Measurements from ENCODE around the gene LSMEM2. TPM values are rescaled to one million over a fixed set of nuclear protein-coding genes. Genes with fewer than 3 reads are reported as not detected.
"Not testable (repeated sequence)": the region's sequence is repeated elsewhere in the genome, so short reads cannot be mapped to it uniquely, and the experiment has no call there.

Gene LSMEM2
- total RNA-seq, 1 donor from 2014 or later: not detected

DNA sequence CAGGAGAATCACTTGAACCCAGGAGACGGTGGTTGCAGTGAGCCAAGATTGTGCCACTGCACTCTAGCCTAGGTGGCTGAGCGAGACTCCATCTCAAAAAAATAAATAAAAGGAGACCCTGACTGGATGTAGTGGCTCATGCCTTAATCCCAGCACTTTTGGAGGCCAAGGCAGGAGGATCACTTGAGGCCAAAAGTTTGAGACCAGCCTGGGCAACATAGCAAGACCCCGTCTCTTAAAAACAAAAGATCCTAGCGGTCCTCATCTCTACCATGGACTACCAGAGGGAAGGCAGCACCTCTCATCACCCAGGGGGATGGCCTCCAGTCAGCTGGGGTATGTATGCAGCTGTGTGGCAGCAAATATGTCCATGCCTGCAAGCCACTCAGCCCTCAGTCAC is 16.7 kb upstream of the LSMEM2 start:
- DNase-seq (ENCODE audit: low spot score); H3K36me3 Mint-ChIP-seq (ENCODE audit: low read depth); H3K27me3 Mint-ChIP-seq (ENCODE audit: insufficient read depth); intact Hi-C loops (cut with micrococcal nuclease); H3K4me1 Mint-ChIP-seq (ENCODE audit: low read depth); H3K4me3 Mint-ChIP-seq; H3K9me3 Mint-ChIP-seq; H3K27ac Mint-ChIP-seq: not testable (repeated sequence)

DNA sequence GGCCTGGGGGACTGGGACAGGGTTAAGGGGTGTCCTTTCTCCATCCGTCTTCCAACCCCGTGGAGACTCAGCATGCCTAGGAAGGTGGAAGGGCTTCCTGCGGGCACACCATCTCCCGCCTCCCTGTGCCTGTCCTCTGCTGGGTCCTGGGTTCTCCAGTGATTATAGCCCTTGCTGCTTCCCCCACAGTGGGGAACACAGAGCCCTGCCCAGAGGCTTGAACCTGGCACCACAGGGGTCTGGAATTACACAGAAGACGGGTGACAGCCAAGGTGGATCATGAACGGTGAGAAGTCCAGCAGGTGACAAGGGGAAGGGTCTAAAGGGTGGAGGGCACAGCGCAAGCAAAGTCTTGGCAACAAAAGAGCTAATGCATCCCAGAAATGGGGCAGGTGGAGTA is 16.1 kb upstream of the LSMEM2 start:
- Mint-ChIP-seq H3K4me1 (ENCODE audit: low read depth) (no peaks in the 10 kb centered on the region), H3K27me3 (ENCODE audit: insufficient read depth) (peaks cover 8% of the 10 kb centered on the region), H3K36me3 (ENCODE audit: low read depth) (no peaks in the 10 kb centered on the region), H3K4me3 (no peak overlapping the region), H3K27ac (no peak overlapping the region), H3K9me3 (no peaks in the 10 kb centered on the region)
- DNase-seq (ENCODE audit: low spot score): no peak
- intact Hi-C loops (cut with micrococcal nuclease): no loop called here

- no peak for DNase-seq (ENCODE audit: low spot score)
- intact Hi-C loops (cut with micrococcal nuclease): no loop called here
- Mint-ChIP-seq H3K36me3 (ENCODE audit: low read depth) (no peaks in the 10 kb centered on the region), H3K4me1 (ENCODE audit: low read depth) (no peaks in the 10 kb centered on the region), H3K9me3 (no peaks in the 10 kb centered on the region), H3K27me3 (ENCODE audit: insufficient read depth) (peaks cover 16% of the 10 kb centered on the region), H3K27ac (no peak overlapping the region), H3K4me3 (no peak overlapping the region)
Measured at GRCh38 chr3:50263478-50264382, 15.2 kb upstream of the LSMEM2 start.

DNA sequence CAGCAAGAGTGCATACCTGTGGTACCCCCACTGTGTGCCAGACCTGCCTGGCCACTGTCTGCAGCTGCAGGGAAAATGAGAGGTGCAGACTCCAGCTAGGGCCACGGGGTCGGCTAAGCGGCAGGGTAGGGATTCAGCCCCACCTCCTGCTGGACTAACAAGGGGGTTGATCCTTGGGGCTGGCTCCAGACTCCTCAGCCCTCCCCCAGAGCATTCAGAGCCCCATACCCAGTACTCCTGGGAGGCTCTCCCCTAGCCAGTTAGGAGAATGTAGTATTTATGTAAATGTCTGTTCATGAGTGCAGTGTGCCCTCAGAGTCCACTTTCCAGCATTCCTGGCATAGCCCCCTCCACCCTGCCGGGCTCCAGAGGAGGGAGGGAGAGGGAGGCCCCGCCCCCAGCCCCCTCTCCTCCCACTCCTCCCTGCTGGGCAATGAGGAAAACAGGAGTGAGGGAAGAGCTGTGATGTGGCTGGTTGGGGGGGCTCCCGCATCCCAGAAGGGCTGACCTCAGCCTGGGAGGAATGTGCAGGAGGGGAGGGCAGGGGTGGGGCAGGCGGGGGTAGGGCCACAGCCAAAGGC is 14.4 kb upstream of the LSMEM2 start:
- Mint-ChIP-seq H3K27ac (no peak overlapping the region), H3K27me3 (ENCODE audit: insufficient read depth) (peaks cover 16% of the 10 kb centered on the region), H3K36me3 (ENCODE audit: low read depth) (no peaks in the 10 kb centered on the region), H3K4me1 (ENCODE audit: low read depth) (no peaks in the 10 kb centered on the region), H3K9me3 (no peaks in the 10 kb centered on the region), H3K4me3 (no peak overlapping the region)
- DNase-seq (ENCODE audit: low spot score): no peak
- intact Hi-C loops (cut with micrococcal nuclease): no loop called here

DNA sequence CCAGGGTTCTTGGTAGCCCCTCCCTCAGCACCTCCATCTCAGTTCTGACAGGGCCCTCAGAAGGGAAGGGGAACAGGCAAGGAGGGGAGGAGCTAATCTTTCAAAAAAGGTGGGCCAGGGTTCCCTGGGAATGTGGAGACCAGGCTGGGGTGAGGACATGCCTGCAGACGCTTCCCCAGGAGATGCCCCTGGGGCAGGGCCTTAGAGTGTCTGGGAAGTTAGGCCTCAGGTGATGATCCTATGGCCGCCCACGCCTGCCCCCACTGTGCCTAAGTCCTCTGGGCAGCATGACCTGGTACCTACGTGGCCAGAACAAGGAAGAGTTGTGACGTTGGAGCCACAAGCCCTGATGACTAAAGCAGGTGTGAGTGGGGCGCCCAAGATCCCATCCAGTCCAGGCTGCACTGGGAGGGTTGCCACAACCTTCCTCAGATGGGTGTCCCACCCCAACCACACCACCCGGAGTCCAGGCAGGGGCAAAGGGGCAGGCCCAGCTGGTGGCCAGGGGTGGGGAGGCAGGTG is 13.9 kb upstream of the LSMEM2 start:
- no peaks in the 10 kb centered on the region for H3K4me1 Mint-ChIP-seq (ENCODE audit: low read depth)
- H3K4me3 Mint-ChIP-seq: no peak overlapping the region
- no peaks in the 10 kb centered on the region for H3K9me3 Mint-ChIP-seq

GRCh38 chr3:50265571-50265970 is 13.3 kb upstream of the LSMEM2 start:
- no peak for DNase-seq (ENCODE audit: low spot score)
- intact Hi-C loops (cut with micrococcal nuclease): no loop called here
- Mint-ChIP-seq H3K27me3 (ENCODE audit: insufficient read depth) (peaks cover 14% of the 10 kb centered on the region), H3K27ac (no peak overlapping the region), H3K4me3 (no peak overlapping the region), H3K4me1 (ENCODE audit: low read depth) (no peaks in the 10 kb centered on the region), H3K9me3 (no peaks in the 10 kb centered on the region), H3K36me3 (ENCODE audit: low read depth) (no peaks in the 10 kb centered on the region)

More for the DNA sequence above, 13.9 kb upstream of the LSMEM2 start:
- Mint-ChIP-seq H3K27ac (no peak overlapping the region), H3K27me3 (ENCODE audit: insufficient read depth) (peaks cover 14% of the 10 kb centered on the region), H3K36me3 (ENCODE audit: low read depth) (no peaks in the 10 kb centered on the region)
- no peak for DNase-seq (ENCODE audit: low spot score)
- intact Hi-C loops (cut with micrococcal nuclease): no loop called here

DNA sequence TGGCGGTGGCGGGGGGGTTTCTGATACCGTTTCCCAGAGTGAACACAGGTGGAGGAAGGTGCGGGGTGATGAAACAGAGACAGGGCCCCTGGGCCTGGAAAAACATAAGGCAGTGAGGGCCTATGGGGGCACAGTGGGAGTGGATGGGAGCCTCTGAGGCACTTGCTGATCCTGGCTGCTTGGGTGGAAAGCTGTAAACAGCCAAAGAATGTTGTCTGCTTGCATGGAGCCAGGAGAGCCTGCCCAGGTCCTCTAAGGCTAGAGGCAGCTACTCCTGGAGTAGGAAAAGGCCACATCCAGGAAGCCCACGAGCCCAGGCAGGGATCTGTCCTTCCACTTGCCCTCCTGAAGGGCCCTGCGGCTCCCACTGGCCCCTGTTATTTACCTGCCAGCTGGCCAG is 12.9 kb upstream of the LSMEM2 start:
- H3K27ac Mint-ChIP-seq: no peak overlapping the region
- H3K27me3 Mint-ChIP-seq (ENCODE audit: insufficient read depth): peaks cover 14% of the 10 kb centered on the region
- no peak overlapping the region for H3K4me3 Mint-ChIP-seq
- H3K4me1 Mint-ChIP-seq (ENCODE audit: low read depth): no peaks in the 10 kb centered on the region
- H3K9me3 Mint-ChIP-seq: no peaks in the 10 kb centered on the region
- H3K36me3 Mint-ChIP-seq (ENCODE audit: low read depth): no peaks in the 10 kb centered on the region
- no peak for DNase-seq (ENCODE audit: low spot score)
- intact Hi-C loops (cut with micrococcal nuclease): no loop called here

- Mint-ChIP-seq H3K4me1 (ENCODE audit: low read depth) (no peaks in the 10 kb centered on the region), H3K27ac (no peak overlapping the region), H3K36me3 (ENCODE audit: low read depth) (no peaks in the 10 kb centered on the region), H3K27me3 (ENCODE audit: insufficient read depth) (peaks cover 14% of the 10 kb centered on the region), H3K4me3 (no peak overlapping the region), H3K9me3 (no peaks in the 10 kb centered on the region)
- intact Hi-C loops (cut with micrococcal nuclease): no loop called here
- no peak for DNase-seq (ENCODE audit: low spot score)
Measured at GRCh38 chr3:50266836-50267235, 12.1 kb upstream of the LSMEM2 start.

GRCh38 chr3:50267280-50267913 is 11.5 kb upstream of the LSMEM2 start:
- H3K4me1 Mint-ChIP-seq (ENCODE audit: low read depth): no peaks in the 10 kb centered on the region
- no peak overlapping the region for H3K4me3 Mint-ChIP-seq

GRCh38 chr3:50268276-50268675 is 10.6 kb upstream of the LSMEM2 start:
- peaks cover 18% of the 10 kb centered on the region for H3K27me3 Mint-ChIP-seq (ENCODE audit: insufficient read depth)
- no peak overlapping the region for H3K4me3 Mint-ChIP-seq
- H3K27ac Mint-ChIP-seq: no peak overlapping the region
- peaks cover 5% of the 10 kb centered on the region for H3K4me1 Mint-ChIP-seq (ENCODE audit: low read depth)
- H3K9me3 Mint-ChIP-seq: no peaks in the 10 kb centered on the region
- no peak for DNase-seq (ENCODE audit: low spot score)
- intact Hi-C loops (cut with micrococcal nuclease): no loop called here
- H3K36me3 Mint-ChIP-seq (ENCODE audit: low read depth): no peaks in the 10 kb centered on the region

More at GRCh38 chr3:50267280-50267913, 11.5 kb upstream of the LSMEM2 start:
- no peaks in the 10 kb centered on the region for H3K9me3 Mint-ChIP-seq
- no peak overlapping the region for H3K27ac Mint-ChIP-seq
- intact Hi-C loops (cut with micrococcal nuclease): no loop called here
- no peaks in the 10 kb centered on the region for H3K36me3 Mint-ChIP-seq (ENCODE audit: low read depth)
- peaks cover 14% of the 10 kb centered on the region for H3K27me3 Mint-ChIP-seq (ENCODE audit: insufficient read depth)
- DNase-seq (ENCODE audit: low spot score): no peak

DNA sequence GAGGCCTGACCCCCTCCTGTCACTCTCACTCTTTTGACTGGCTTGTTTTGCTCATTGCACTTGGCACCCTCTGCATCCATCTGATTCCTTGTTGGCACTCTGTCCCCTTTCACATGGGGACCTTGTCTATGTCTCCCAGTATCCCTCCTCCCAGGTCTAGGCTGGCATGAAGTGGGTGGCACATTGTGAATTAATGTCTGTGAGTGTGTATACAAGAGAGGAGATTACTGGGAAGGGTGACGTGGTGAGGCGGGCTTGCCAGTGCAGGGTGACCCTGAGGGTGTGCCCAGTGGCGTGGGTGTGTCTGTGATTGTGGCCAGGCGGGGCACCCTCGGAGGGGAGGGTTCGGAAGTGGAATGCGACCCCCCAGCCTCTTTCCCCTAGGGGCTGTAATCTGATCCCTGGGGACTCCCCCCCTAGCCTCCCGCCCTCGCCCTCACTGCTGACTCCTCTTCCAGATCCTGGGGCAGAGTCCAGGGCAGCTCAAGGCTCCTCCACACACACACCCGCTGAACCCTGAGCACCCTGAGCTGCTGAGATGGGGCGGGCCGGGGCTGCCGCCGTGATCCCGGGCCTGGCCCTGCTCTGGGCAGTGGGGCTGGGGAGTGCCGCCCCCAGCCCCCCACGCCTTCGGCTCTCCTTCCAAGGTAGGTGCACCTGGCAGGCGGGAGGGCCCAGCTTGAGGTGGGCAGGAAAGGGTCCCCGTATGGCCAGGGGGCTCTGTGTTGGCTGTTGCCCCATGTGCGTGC is 10.0 kb upstream of the LSMEM2 start, which contains the start of gene SEMA3B:
Gene SEMA3B (plus strand): TSS at position 445 of the 749 bp plus-strand sequence. CDS start 94 bp downstream, at position 539.
- no peaks in the 10 kb centered on the region for H3K36me3 Mint-ChIP-seq (ENCODE audit: low read depth)

GRCh38 chr3:50269460-50269859 is 9.4 kb upstream of the LSMEM2 start:
- Mint-ChIP-seq H3K4me3 (no peak overlapping the region), H3K27ac (no peak overlapping the region), H3K9me3 (no peaks in the 10 kb centered on the region), H3K36me3 (ENCODE audit: low read depth) (no peaks in the 10 kb centered on the region), H3K4me1 (ENCODE audit: low read depth) (peaks cover 10% of the 10 kb centered on the region), H3K27me3 (ENCODE audit: insufficient read depth) (peaks cover 23% of the 10 kb centered on the region)
- intact Hi-C loops (cut with micrococcal nuclease): no loop called here
- DNase-seq (ENCODE audit: low spot score): no peak

More for the DNA sequence above, 10.0 kb upstream of the LSMEM2 start, which contains the start of gene SEMA3B:
- peaks cover 5% of the 10 kb centered on the region for H3K4me1 Mint-ChIP-seq (ENCODE audit: low read depth)
- no peak within 1 kb of the TSS for H3K27ac Mint-ChIP-seq
- peaks cover 18% of the 10 kb centered on the region for H3K27me3 Mint-ChIP-seq (ENCODE audit: insufficient read depth)
- DNase-seq (ENCODE audit: low spot score): no peak
- intact Hi-C loops (cut with micrococcal nuclease): no loop called here
- no peak within 1 kb of the TSS for H3K4me3 Mint-ChIP-seq
- H3K9me3 Mint-ChIP-seq: no peaks in the 10 kb centered on the region

All from activated T-helper 1 cell treated with anti-CD3 and anti-CD28 coated beads, Interleukin-12 subunit alpha, Interleukin-12 subunit beta, Interleukin-2, Interleukin-4 antibody, amounts not matched to agents 30 ng/mL and 10 ng/mL and 1 ng/mL, durations not matched to agents 14 hours and 24 hours and 36 hours (primary cell).